AG09319 (cell line): ENCODE results near the gene PDE9A.

Experiments used
- DNase-seq: peaks from one replicate; pipeline ENCODE4 v3.0.0-alpha.2; 2010; ENCODE audit warnings: low read depth; ENCODE audit errors: extremely low read depth
- CTCF ChIP-seq: IDR thresholded peaks from 2 replicates; pipeline ENCODE4 v1.5.1; 2011; ENCODE audit warnings: low read depth, mild to moderate bottlenecking, inconsistent platforms, low read length, moderate library complexity

PDE9A gene

DNA sequence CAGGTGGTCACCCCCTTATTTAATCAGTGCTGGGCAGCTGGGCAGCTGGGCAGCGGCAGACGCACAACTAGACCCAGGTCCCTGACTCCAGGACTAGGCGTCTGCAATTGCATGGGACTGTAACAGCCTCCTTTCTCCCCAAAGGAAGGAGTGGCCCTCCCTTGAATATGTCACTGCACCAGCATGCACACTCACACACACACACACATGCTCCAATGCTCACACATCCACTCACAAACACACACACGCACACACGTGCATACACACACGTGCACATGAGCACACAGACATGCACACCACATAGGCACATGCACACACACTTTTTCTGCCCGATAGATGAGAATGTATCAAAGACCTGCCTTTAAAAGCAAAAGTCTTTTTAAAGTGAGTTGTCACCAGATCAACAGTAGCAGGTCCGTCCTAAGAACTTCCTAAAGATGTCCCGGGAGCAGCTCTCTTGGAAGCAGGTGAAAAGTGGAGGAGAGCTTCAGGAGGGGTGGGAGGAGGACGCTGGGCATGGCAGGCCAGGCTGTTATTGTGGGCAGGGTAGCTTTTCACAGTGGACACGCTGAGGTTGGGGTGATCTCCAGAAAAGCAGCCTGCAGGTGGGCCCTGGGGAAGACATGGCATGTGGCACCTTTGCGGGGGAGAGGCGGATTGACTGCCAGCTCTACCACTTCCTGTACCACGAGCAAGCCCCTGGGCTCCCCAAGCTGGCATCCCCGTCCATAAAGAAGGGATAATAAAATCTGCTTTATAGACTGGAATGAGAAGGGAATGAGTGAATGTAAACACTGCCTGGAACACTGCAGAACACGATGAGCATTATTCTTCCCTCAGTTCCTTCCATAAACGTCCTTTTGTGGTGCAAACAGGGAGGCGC is 1.7 kb downstream of the PDE9A start:
- no peak for TF ChIP-seq CTCF
- no peak for DNase-seq

GRCh38 chr21:42655796-42656770 is 2.7 kb downstream of the PDE9A start:
- no peak for DNase-seq
- no peak for TF ChIP-seq CTCF

DNA sequence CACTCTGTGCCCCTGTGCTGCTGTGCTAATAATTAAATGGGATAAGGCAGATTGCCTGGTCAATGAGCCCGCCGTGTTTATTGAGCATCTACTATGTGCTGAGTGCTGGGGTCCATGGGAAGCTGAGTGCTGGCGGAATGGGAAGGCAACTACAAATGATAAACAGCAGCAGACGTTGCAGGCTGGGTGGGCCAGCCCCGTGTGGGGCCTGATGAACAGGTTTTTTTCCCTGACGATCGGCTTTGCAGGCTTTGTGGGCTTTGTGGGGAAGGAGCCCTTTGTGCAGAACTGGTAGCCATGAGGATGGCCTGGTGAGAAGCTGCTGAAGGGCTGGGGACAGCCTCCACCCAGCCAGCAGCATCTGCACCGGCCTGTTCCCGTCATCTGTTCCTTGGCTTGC is 3.5 kb downstream of the PDE9A start:
- no peak for DNase-seq

GRCh38 chr21:42657676-42658319 is 4.4 kb downstream of the PDE9A start:
- DNase-seq, result no peak

More for the DNA sequence above, 3.5 kb downstream of the PDE9A start:
- no peak for TF ChIP-seq CTCF

GRCh38 chr21:42658320-42659105 is 5.1 kb downstream of the PDE9A start:
- TF ChIP-seq CTCF, result no peak
- DNase-seq, result no peak

More at GRCh38 chr21:42657676-42658319, 4.4 kb downstream of the PDE9A start:
- no peak for TF ChIP-seq CTCF

DNA sequence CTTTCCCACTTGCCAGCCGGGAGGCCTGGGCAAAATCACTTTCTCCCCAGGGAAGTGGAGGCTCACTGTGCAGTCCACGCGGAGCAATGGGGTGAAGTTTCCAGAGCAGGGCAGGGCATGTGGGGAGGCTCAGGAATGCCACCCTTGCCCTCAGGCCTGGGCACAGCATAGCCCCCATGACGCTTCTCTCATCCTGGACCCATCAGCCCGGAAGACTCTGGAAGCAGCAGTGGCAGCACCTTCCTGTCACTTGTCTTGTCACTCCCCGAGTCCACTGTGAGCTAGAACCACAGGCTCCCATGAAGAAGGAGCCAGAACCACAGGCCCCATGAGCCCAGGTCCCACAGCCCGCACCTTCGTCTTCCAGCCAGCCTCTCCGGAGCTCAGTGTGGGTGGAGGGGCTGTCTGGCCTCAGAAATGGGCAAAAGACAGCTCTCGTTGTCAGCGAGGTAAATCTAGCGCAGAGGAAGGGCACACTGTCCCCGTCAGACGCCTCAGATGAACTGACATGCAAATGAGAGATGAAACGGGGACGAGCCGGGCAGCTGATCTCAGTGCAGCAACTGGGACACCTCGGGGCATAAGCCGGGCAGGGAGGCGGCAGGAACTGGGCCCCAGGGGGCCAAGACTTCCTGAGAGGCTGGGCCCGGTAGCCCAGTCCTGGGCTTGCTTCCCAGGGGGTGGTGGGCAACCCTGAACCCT is 6.1 kb downstream of the PDE9A start:
- no peak for DNase-seq
- no peak for TF ChIP-seq CTCF
